Measurements from ENCODE around the gene RAB43. TPM values are rescaled to one million over a fixed set of nuclear protein-coding genes. Genes with fewer than 3 reads are reported as not detected.
A peak's percentile ranks its signal among the peaks of the same experiment; 100 is the strongest.

RAB43 gene
- total RNA-seq, 1 donor from 2014 or later = 0.36 TPM

DNA sequence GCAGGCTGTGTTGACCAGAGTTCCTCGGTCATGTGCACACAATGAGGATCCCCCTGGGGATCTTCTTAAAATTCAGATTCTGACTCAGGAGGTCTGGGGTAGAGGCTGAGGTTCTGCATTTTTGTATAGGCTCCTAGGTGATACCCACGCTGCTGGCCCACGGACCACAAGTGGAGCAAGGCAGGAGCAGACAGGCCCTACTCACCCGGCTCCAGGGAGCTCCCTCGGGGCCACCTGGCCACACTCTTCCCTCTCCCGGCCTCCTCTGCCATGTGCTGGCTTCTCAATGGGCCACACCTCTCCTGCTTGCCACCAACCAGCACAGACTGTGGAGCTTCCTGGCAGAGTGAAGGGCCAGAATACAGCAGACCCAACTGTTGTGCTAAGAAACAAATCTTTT lies 37.1 kb downstream of the RAB43 start:
- no peak overlapping the region for H3K27ac Mint-ChIP-seq
- Histone ChIP-seq H3K79me2 (ENCODE audit: low read depth) (no peaks in the 10 kb centered on the region), H3K9ac (no peak overlapping the region), H3K27ac (no peak overlapping the region), H3K4me2 (no peak overlapping the region), H3K27me3 (no peaks in the 10 kb centered on the region), H3K4me3 (no peak overlapping the region), H3F3A (ENCODE audit: low read depth) (no peaks in the 10 kb centered on the region), H4K20me1 (ENCODE audit: low read depth) (no peaks in the 10 kb centered on the region), H3K4me1 (no peaks in the 10 kb centered on the region), H3K36me3 (no peaks in the 10 kb centered on the region), H3K9me3 (ENCODE audit: low read depth) (no peaks in the 10 kb centered on the region), H2AFZ (replicated peaks) (no peak overlapping the region)
- no peaks in the 10 kb centered on the region for H3K9me3 Mint-ChIP-seq
- peaks cover 4% of the 10 kb centered on the region for H3K4me1 Mint-ChIP-seq
- peaks cover 3% of the 10 kb centered on the region for H3K27me3 Mint-ChIP-seq (ENCODE audit: insufficient read depth, low read depth)
- H3K4me3 Mint-ChIP-seq = no peak overlapping the region
- DNase-seq (ENCODE audit: low spot score) = no peak
- no peaks in the 10 kb centered on the region for H3K36me3 Mint-ChIP-seq
- no peak for TF ChIP-seq EZH2phosphoT487 (IDR thresholded peaks at IDR 0.05)
- TF ChIP-seq, protein P1, sequence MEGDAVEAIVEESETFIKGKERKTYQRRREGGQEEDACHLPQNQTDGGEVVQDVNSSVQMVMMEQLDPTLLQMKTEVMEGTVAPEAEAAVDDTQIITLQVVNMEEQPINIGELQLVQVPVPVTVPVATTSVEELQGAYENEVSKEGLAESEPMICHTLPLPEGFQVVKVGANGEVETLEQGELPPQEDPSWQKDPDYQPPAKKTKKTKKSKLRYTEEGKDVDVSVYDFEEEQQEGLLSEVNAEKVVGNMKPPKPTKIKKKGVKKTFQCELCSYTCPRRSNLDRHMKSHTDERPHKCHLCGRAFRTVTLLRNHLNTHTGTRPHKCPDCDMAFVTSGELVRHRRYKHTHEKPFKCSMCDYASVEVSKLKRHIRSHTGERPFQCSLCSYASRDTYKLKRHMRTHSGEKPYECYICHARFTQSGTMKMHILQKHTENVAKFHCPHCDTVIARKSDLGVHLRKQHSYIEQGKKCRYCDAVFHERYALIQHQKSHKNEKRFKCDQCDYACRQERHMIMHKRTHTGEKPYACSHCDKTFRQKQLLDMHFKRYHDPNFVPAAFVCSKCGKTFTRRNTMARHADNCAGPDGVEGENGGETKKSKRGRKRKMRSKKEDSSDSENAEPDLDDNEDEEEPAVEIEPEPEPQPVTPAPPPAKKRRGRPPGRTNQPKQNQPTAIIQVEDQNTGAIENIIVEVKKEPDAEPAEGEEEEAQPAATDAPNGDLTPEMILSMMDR (IDR thresholded peaks at IDR 0.05) = no peak
- TF ChIP-seq EZH2 (IDR thresholded peaks at IDR 0.05) = no peak

DNA sequence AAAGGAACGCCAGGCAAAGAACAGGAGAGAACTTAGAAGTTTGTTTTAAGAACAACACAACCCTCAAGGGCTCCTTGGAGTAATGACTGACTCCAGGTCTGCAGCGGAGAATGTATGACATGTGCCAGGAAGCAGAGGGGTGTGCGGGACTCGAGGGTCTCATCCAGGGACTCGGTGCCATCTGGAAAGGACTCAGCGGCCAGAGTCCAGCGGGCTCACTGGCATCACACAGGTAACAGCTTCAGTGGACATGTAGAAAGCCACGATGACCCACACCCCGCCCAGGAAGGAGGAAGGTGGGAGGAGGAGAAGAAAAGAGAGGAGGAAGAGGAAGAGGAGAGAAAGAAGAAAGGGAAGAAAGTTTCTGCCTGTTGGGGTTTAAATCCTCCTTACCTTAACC lies 39.6 kb downstream of the RAB43 start:
- H3K27me3 ChIP-seq = no peaks in the 10 kb centered on the region
- no peak overlapping the region for H3K27ac ChIP-seq
- no peaks in the 10 kb centered on the region for H3F3A ChIP-seq (ENCODE audit: low read depth)
- no peaks in the 10 kb centered on the region for H3K4me1 ChIP-seq
- no peaks in the 10 kb centered on the region for H3K79me2 ChIP-seq (ENCODE audit: low read depth)
- no peaks in the 10 kb centered on the region for H4K20me1 ChIP-seq (ENCODE audit: low read depth)
- H3K4me2 ChIP-seq = no peak overlapping the region
- peaks cover 4% of the 10 kb centered on the region for H3K27me3 Mint-ChIP-seq (ENCODE audit: insufficient read depth, low read depth)
- DNase-seq (ENCODE audit: low spot score) = no peak
- TF ChIP-seq EZH2 (IDR thresholded peaks at IDR 0.05) (no peak), EZH2phosphoT487 (IDR thresholded peaks at IDR 0.05) (no peak)
- TF ChIP-seq, protein P1 (IDR thresholded peaks at IDR 0.05) = no peak
- no peak overlapping the region for H3K9ac ChIP-seq
- no peak overlapping the region for H3K4me3 Mint-ChIP-seq
- no peaks in the 10 kb centered on the region for H3K36me3 Mint-ChIP-seq
- peak overlapping the region; percentile 15 for H3K27ac Mint-ChIP-seq
- H3K4me1 Mint-ChIP-seq = peaks cover 4% of the 10 kb centered on the region
- no peak overlapping the region for H2AFZ ChIP-seq (replicated peaks)
- H3K9me3 Mint-ChIP-seq = no peaks in the 10 kb centered on the region
- H3K4me3 ChIP-seq = no peak overlapping the region
- no peaks in the 10 kb centered on the region for H3K36me3 ChIP-seq
- H3K9me3 ChIP-seq (ENCODE audit: low read depth) = no peaks in the 10 kb centered on the region

DNA sequence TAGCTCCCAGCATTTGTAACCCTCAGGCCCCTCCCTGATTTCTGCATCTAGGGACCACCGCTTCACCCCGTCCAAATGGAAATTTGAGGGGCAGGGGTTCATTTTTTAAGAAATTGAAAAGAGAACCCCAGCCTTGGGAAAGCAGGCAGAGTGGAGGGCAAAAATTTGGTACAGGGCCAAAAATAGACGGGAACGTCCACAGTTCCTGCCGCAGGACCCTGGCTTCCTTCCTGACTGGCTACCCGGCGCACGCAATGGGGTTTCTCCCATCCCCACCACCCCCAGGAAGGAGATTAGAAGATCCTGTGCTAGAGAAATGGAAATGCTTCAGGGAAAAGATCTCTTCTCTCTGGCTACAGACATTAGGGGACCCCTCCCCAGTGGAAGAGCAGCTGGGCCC lies 40.1 kb downstream of the RAB43 start:
- Mint-ChIP-seq H3K27me3 (ENCODE audit: insufficient read depth, low read depth) (peaks cover 4% of the 10 kb centered on the region), H3K36me3 (no peaks in the 10 kb centered on the region), H3K4me3 (no peak overlapping the region), H3K4me1 (peaks cover 4% of the 10 kb centered on the region), H3K9me3 (no peaks in the 10 kb centered on the region), H3K27ac (peak overlapping the region; percentile 15)
- H2AFZ ChIP-seq (replicated peaks) = no peak overlapping the region
- H4K20me1 ChIP-seq (ENCODE audit: low read depth) = no peaks in the 10 kb centered on the region
- no peaks in the 10 kb centered on the region for H3K79me2 ChIP-seq (ENCODE audit: low read depth)
- no peak overlapping the region for H3K9ac ChIP-seq
- H3K27ac ChIP-seq = no peak overlapping the region
- H3K9me3 ChIP-seq (ENCODE audit: low read depth) = no peaks in the 10 kb centered on the region
- no peak for DNase-seq (ENCODE audit: low spot score)
- H3K4me1 ChIP-seq = no peaks in the 10 kb centered on the region
- no peaks in the 10 kb centered on the region for H3K36me3 ChIP-seq
- H3F3A ChIP-seq (ENCODE audit: low read depth) = no peaks in the 10 kb centered on the region
- H3K27me3 ChIP-seq = no peaks in the 10 kb centered on the region
- H3K4me3 ChIP-seq = no peak overlapping the region
- TF ChIP-seq EZH2phosphoT487 (IDR thresholded peaks at IDR 0.05) (no peak), EZH2 (IDR thresholded peaks at IDR 0.05) (no peak)
- TF ChIP-seq, protein P1 (IDR thresholded peaks at IDR 0.05) = no peak
- no peak overlapping the region for H3K4me2 ChIP-seq
